Activated CD4-positive, alpha-beta T cell treated with anti-CD3 and anti-CD28 coated beads for 4 hours (primary cell): Measurements from ENCODE around the gene PACSIN2.

Experiments used
- DNase-seq, 2 donors: peaks; one replicate each; pipeline ENCODE4 v3.0.0-alpha.2; 2020

The PACSIN2 gene

DNA sequence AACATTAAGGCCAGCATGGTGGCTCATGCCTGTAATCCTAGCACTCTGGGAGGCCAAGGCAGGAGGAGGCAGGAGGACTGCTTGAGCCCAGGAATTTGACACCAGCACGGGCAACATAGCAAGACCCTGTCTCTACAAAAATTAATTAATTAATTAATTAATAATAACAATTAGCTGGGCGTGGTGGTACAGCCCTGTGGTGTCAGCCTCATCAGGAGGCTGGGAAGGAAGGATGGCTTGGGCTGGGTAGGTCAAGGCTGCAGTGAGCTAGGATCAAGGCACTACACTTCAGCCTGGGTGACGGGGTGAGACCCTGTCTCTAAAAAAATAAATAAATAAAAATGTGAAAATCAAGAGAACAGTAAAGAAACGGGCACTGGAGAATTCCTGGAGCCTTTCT lies 159.2 kb downstream of the PACSIN2 start:
- DNase-seq: no peak

DNA sequence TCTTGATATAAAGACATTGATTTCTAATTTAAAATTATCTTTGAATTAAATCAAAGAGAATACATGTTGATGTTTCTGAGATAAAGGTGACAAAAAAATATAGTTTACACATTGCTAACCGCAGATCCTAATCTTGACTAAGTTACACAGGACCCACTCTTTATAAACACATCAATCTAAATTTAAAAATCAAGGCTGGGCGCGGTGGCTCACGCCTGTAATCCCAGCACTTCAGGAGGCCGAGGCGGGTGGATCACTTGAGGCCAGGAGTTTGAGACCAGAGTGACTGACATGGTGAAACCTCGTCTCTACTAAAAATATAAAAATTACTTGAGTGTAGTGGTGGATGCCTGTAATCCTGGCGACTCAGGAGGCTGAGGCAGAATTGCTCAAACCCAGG lies 159.7 kb downstream of the PACSIN2 start:
- no peak for DNase-seq

DNA sequence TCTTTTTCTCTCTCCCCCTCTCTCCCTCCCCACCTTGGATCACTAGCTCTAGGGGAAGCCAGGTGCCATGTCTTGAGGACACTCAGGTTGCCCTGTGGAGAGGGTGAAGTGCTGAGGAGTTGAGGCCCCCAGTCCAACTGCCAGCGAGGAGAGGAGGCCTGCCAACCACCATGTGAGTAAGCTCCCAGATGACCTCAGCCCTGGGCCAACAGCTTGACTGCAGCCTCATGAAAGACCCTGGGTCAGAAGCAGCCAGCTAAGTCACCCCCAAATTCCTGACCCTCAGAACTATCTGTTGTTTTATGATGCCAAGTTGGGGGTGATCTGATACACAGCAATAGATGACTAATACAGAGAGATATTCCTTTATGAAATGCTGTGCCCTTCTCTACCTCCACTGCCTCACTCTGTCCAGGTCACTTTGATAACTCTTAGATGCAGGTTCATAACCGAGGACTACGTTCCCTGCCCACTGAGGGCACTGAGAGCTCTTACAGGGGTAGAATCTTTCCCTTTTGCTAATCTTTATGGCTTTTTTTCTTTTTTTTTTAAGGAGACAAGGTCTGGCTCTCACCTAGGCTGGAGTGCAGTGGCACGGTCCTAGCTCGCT lies 165.9 kb downstream of the PACSIN2 start:
- no peak for DNase-seq

DNA sequence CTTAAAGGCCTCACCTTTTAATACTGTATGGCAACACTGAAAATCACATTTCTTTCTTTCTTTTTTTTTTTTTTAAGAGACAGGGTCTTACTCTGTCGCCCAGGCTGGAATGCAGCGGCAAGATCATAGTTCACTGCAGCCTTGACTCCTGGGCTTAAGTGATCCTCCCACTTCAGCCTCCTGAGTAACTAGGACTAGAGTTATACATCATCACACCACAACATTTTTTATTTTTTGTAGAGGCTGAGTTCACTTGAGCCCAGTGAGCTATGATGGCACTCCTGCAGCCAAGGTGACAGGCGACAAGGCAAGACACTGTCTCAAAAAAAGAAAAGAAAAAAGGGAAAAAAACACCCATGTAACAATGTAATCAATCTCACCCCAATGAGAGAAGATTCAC lies 167.8 kb downstream of the PACSIN2 start:
- DNase-seq: no peak

DNA sequence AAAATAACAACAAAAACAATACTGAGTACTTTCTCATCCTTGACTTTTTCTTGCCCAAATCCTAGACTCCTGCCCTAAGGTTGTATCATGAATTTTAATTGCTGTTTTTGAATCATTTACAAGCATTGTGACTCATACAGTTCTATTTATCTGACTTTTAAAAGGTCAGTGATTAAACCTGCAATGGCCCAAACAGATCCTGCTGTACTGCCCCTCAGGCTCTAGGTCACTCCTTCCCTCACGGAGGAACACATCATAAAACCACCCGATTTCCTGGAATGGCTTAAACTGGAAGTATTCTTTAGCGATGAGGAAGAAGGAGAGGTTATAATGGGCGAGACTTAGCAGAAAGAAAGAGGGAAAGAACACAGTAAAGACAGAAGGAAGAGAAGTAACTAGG lies 170.2 kb downstream of the PACSIN2 start:
- no peak for DNase-seq

DNA sequence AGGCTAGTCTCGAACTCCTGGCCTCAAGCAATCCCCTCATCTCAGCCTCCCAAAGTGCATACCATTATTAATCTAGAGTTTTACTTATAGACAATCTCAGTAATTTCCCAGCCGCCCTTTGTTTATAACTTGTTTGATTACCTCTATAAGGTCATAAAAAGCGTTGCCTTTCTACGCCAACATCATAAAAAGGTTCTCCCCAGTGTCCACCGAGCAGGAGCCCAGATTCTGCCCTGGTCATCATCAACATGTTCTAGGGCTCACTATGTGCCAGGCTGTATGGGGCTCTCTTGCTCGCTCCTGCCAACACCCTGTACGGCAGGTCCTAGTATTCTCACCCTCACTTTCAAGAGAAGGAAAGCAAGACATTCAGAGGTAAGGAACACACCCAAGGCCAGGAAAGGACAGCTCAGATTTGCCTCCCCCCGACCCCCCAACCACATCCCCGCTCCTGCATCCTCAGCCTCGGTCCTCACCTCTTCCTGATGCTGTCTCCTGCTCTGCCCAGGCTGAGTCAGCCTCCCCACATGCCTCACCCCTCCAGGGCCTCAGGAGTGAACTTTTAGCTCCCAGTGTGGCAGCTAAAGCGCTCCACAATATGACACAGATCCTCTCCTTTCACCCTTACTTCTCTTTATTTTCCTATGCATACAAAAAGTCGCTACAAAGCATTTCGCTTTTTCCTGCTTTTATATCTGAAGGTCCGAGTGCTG lies 172.1 kb downstream of the PACSIN2 start:
- DNase-seq: no peak

DNA sequence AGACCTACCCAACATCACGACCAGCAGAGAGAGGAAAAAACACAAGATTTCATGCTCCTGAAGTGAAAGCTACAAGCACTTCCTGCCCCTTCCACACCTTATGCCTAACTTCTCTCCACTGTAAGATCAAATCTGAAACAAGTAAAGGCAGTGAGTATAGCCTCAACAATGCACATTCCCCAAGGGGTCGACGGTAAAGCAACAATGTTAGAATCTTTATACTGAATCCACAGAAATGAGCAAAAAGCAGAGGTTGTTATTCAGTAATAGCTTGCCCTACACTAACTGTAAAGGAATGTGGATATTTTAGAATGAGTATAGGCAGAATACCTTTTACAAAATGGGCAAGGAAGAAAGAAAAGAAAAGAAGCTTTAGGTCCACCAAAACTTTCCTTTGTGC lies 173.5 kb downstream of the PACSIN2 start:
- no peak for DNase-seq

DNA sequence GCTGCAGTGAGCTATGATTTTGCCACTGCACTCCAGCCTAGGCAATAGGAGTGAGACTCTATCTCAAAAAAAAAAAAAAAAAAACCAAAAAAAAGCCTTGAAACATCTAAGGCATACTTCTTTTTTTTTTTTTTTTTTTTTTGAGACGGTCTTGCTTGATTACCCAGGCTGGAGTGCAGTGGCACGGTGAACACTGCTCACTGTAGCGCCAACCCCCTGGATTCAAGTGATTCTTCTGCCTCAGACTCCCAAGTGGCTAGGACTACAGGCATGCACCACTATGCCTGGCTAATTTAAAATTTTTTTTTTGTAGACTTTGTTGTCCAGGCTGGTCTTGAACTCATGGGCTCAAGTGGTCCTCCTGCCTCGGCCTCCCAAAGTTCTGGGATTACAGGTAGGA lies 177.4 kb downstream of the PACSIN2 start:
- DNase-seq: no peak

DNA sequence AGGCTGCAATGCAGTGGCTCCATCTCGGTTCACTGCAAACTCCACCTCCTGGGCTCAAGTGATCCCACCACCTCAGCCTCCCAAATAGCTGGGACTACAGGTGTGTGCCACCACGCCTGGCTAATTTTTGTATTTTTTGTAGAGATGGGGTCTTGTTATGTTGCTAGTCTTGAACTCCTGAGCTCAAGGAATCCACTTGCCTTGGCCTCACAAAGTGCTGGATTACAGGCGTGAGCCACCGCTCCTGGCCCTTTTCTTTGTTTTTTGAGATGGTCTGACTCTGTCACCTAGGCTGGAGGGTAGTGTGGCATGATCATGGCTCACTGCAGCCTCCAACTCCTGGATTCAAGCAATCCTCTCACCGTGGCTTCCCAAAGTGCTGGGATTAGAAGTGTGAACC lies 178.9 kb downstream of the PACSIN2 start:
- DNase-seq: no peak

DNA sequence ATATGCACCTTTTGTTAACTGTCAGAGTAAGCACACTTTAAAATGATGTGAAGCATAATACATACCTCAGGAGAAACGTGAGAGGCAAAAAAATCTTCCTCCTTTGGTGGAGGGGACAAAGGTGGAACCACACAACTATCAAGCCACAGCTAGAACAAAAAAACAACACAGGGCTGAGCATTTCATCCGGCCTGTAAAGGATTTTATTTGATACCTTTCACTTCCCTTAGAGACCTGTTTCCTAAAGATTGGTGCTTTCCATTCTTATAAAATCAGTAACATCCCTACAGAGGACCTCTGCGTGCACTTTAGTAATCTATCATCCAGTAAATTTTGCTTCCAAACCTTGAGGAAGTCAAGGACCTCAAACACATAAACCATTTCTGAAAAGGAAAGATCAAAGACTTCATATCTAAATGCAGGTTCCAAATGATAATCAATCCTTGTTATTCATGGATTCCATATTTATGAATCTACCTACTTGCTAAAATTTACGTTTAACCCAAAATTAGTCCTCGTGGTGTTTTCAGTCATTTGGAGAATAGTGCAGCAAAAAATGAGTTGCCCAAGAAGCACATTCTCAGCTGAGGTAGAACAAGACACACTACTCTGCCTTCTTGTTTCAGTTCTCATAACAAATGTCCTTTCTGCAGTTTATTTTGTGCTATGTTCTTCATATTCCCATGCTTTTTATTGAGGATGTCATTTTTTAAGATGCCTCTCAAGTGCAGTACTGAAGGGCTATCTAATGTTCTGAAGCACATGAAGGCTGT lies 180.6 kb downstream of the PACSIN2 start:
- no peak for DNase-seq

DNA sequence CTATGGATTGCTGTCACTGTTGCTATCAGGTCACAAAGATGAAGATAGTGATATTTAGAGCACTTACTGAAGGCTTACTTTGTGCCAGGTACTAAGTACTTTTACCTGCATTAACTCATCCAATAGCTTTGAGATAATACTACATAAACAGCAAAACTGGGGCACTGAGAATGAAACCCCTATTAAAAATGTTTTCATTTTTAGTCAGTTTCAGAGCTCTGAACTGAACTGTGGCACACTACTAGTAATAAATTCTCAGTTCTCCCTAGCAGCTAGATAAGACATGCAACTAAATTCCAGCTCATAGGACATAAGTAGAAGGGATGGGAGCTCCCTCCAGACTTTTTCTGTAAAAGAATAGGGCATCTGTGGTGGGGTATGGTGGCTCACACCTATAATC lies 181.8 kb downstream of the PACSIN2 start:
- no peak for DNase-seq

DNA sequence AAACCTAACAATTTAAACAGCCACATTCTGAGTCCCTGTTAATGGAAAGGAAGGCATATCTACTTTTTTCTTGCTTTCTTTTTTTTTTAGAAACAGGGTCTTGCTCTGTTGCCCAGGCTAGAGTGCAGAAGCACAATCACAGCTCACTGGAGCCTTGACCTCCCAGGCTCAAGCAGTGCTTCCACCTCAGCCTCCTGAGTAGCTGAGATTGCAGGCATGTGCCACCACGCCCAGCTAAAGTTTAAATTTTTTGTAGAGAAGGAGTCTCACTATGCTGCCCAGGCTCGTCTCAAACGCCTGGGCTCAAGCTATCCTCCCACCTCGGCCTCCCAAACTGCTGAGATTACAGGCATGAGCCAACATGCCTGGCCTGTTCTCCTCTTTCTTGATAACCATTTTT lies 183.2 kb downstream of the PACSIN2 start:
- DNase-seq: no peak

DNA sequence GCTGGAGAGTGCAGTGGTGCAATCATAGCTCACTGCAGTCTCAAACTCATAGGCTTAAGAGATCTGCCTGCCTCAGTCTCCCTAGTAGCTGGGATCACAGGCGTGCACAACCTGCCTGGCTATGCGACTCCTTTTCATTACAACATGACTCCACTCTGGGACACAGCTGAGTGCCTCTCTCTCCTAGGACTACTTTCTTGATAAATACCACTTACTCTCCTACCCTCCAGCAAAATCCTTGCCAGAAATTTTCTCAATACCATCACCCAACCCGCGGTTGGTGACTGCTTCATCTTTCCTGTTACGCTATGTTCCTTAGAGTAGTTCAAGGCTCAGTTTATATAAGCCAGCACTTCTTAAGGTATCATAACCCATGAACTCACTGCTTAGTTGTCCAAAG lies 184.8 kb downstream of the PACSIN2 start:
- no peak for DNase-seq

DNA sequence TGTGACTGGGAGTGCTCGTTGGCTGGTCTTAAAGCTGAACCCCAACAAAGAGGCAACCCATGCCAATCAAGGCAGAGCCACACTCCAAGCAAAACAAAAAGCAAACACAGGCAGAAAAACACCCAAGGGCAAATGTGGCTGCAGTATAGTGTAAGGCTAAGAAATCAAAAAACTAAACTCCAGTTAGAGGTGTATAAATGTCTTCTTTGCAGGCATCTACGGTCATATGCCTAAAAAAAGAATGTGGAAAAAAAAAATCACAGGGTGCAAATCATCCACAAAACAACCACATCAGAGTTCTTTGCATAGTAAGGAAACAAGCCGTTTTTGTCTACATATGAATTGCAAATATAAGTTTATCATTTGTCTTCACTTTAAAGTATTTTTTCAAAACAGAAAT lies 185.6 kb downstream of the PACSIN2 start:
- no peak for DNase-seq

DNA sequence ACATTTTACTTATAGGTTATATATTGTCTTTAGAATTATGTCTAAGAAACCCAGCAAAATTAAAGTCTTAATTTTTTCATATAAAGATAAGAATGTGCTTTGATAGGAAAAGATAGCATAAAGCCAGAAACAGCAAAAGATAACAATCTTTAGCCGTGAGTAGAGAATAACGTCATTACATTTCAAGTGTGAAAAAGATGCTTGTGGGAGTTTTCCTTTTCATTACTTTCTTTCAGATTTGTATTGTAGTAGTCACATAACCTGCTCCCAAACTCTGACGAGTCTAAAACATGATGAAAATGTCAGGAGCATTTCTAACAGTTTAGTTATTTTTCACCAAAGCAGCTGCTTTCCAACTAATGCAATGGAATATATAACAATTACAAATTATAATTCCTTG lies 189.2 kb downstream of the PACSIN2 start:
- DNase-seq: no peak

DNA sequence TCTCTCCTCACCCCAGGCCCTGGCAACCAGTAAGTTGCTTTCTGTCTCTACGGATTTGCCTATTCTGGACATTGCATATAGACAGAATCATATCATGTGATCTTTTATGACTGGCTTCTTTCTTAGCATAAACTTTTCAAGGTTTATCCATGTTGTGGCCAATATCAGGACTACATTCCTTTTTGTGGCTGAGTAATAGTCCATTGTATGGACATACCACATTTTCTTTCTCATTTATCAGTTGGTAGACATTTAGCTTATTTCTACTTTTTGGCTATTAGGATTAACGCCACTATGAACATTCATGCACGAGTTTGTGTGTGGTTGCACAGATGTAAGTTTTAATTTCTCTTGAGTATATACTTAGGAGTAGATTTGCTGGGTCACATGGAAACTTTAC lies 193.6 kb downstream of the PACSIN2 start:
- no peak for DNase-seq

DNA sequence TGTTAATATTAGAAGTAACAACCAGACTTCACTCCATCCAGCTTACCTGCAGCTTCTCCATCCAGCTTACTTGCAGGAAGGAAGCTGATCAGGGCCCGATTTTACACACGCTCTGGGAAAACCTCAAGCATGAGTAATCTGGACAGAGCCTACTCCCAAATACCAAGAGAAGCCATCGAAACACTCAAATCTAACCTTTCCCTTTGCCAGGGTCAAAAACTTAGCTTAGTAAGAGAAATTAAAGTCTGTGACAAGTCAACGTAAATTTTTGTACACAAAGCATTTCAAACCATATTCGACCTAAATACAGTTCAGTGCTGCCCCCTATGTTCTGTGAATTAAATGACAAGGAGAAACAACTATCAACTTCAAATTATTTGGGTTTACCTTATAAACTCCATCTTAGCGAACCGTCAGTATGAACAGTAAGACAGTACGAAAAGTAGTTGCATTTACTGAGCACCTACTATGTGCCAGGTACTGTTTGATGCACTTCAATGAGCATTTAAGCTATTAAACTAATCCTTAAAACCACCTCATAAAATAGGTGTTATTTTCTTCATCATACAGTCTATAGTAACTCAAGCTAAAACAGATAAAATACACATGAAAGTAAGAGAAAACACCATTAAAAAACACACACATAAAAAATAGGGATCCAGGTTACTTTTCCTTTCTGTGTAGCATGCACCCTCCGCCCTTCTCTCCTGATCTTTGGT lies 194.7 kb downstream of the PACSIN2 start:
- DNase-seq: no peak
